HG03175 (cell line): ENCODE data around the gene NBEAL2.

ENCODE experiments used
- ATAC-seq: cut with Tn5 transposase; IDR thresholded peaks from one replicate; pipeline ENCODE4 v1.9.1; 2021; ENCODE audit warnings: mild to moderate bottlenecking, moderate library complexity; ENCODE audit not compliant: unreplicated experiment

Gene NBEAL2

GRCh38 chr3:46978985-46979944, at the start of gene NBEAL2:
Gene NBEAL2 (plus strand): TSS chr3:46979666. CDS start chr3:46979862, 196 bp downstream.
- ATAC-seq, result peak; percentile 74

DNA sequence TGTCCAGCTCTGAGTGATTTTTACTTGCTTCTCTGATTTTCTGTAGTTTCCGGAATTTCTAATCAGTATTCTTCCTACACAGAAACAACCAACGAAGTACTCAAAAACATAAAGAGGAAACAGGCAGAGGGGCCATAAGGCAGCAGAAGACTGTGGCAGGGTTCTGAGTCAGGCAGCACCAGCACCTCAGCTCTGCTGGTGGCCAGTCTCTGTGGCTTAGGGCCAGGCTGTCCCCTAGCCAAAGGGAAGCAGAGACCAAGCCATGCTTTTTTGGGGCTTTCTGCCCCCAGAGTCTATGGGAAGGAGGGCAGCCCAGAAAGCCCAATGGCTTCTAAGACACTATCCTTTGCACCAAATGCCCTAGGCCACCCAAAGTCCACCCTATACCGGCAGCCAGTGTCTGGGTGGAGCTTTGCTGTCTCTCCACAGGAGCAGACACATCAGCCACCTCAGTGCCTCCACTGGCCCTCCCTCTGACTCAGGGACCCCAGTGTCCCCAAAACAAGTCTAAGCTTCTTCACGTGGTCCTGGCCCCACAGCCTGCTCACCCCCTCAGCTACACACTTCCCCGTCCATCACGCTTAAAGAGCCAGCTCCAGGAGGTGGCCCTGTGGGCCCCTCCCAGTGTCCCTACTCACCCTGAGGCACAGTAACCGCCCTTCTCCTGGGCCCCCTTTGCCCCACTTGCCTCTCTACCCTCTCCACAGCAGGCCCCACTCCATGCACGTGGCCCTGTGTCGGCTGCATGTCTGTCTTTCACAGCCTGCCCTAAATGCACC, 49.1 kb upstream of the NBEAL2 start:
- no peak for ATAC-seq

GRCh38 chr3:46930945-46931403, 48.5 kb upstream of the NBEAL2 start:
- ATAC-seq, result no peak

- ATAC-seq, result no peak
Measured at GRCh38 chr3:46931631-46932331, 47.7 kb upstream of the NBEAL2 start.

DNA sequence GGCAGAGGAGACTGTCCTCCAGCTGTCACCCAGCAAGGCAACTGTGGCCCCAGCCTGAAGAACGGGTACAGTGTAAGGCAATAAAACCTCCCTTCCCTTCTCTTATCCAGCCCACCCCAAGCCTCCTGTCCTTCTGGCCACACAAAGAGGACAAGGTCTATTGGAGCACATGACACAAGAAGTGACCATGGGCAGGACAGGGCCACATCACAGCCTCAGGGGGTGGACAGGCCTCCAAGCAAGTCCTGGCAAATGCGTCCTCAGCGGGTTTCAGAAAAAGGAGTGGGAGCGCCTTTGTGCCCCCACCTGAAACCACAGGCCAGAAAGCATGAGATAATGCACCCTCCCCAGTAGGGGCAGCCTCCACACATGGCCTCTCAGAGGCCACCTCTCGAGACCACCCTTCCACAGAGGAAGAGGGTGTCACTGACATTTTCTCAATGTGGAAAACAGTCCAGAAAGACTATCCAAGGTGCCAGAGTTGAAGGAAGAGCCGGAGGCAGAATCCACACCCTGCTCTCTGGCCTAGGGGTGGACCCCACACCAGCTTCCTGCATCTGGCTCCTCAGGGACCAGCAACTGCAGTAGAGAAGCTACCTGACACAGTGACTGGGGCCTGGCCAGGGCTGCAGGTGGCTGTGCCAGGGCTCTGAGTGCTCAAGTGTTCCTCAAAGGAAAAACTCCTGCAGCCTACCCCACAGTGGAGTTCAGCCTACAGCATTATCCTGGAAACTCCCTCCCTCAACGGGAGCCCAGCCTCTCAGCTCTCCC, 46.8 kb upstream of the NBEAL2 start:
- no peak for ATAC-seq

GRCh38 chr3:46933261-46933660, 46.2 kb upstream of the NBEAL2 start:
- ATAC-seq, result no peak

GRCh38 chr3:46934072-46934471, 45.4 kb upstream of the NBEAL2 start:
- no peak for ATAC-seq

- ATAC-seq, result no peak
Measured at GRCh38 chr3:46934498-46935167, 44.8 kb upstream of the NBEAL2 start.

DNA sequence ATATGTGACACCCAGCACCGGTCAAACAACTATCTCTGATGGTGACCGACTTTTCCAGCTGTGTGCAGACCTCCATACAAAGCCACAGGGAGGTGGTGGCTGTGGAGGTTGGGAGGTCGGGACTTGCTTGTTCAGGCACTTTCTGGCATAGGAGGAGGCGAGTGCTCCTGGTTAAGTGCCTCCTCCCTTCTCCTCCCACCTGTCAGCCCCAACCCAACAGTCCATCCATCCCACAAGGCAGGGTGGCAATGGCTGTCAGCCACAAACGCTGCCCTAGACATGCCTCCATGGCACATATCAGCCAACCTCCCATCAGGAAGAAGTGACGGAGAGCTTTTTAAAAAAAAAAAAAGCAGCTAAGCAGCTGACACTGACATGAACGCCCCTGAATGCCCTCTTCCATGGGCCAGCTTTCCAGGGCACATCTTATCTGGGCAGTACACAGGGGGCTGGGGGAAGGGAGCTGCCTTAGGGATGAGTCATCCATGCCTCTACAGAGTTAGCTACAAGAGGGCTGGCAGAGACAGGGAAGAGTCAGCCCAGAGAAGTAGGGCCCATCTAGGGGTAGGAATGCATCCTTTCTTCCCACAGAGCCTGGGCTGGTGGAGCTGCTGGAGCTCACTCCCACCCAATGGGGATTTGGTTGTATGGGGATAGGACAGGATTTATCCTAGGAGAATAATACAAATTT, 44.2 kb upstream of the NBEAL2 start:
- no peak for ATAC-seq

DNA sequence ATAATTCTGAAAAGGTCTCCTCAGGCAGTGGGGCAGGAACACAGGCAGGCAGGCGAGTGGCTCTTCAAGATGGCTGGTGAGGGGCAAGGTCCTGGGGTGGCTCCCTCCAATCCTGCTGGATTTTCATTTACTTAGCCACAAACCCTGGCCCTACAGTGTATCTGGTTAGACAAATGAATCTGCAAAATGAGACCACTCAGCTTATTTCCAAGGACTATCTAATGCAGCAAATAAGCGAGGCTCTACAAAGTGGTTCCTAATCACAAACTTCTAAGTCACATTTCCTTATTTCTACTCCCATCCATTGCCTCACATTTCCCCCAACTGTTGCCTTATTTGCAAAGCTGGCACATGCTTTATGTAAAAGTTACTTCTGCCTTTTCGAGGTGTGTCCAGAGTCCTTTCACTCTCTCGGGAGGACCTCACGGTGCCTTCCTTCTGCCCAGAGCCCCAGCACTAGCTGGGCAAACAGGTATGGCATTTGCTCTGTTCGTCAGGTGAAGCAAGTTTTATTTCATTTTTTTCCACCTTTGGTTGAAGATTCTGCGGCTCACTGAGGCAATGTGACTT, 43.4 kb upstream of the NBEAL2 start:
- ATAC-seq, result no peak

- ATAC-seq, result no peak
Measured at GRCh38 chr3:46936733-46937250, 42.7 kb upstream of the NBEAL2 start.

DNA sequence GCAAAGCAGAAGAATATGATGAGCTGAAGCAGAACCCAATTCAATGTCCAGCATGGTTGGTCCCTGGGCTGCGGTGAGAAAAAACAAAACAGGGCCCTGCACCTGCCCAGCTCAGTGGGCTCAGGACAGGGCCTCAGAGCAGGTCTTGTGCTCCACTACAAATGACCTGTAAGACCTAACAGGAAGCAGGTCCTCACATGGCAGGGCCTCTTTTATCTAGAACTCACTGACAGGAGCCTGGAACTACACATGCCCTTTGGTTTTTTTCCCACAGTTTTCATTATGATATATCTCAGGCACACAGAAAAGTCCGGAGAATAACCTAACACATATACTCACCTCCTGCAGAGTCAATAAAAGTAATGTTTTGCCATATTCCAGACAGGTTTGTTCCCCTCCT, 41.3 kb upstream of the NBEAL2 start:
- no peak for ATAC-seq

- ATAC-seq, result no peak
Measured at GRCh38 chr3:46939578-46940445, 39.7 kb upstream of the NBEAL2 start.

DNA sequence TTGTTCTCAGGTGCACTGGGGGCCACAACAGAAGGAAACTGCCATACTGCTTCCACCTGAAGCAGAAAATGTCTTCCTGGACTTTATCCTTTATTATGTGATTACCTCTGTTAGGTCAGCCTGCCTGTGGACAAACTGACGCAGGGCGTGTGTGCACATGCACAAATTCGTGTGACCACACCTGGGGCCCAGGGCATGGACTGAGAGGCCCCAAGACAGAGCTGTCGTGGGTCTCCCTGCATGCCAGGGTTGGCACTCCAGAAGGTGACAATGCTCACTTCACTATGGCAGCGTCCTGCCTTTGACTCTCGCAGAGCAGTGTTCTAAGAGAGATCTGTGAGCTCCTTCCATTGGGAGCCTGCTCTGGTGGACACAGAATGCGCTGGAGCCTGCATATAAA, 37.4 kb upstream of the NBEAL2 start:
- ATAC-seq, result no peak

DNA sequence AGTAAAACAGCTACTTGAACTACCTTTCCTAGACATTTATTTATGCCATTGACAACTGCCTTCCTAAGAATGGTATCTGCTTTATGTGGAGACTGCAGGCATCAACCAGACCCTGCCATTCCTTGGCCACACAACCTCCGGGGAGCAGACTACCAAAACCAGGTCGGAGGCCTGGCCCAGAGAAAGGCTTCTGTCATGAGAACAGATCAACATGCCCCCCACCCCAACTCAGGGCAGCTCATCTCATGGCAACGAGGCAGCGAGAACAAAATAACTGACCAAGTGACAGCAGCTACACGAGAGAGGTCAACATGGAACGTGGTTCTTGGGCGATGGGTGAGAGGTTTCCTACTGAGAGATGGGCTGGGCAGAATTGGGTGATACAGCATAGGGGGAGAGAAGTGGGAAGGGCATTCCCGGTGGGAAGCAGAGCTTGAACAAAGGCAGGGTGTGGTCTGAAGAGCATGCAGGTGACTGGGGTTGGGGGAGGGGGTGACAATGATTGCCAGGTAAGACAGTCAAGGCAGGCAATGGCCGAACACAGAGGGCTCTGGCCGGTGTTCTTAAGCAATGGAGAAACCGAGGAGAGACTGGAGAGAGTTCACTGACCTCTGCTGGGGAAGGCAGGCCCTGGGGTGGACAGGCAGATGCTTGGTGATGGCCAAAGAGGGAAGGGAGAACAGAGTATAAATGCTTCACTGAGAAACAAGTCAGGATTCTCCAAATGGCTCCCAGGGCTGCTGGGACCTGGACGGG, 36.8 kb upstream of the NBEAL2 start:
- no peak for ATAC-seq

GRCh38 chr3:46943237-46944187, 36.0 kb upstream of the NBEAL2 start:
- ATAC-seq, result no peak
